ENCODE results near the gene NUDT3.
"Not testable (repeated sequence)": the region's sequence is repeated elsewhere in the genome, so short reads cannot be mapped to it uniquely, and the experiment has no call there.

NUDT3 gene

DNA sequence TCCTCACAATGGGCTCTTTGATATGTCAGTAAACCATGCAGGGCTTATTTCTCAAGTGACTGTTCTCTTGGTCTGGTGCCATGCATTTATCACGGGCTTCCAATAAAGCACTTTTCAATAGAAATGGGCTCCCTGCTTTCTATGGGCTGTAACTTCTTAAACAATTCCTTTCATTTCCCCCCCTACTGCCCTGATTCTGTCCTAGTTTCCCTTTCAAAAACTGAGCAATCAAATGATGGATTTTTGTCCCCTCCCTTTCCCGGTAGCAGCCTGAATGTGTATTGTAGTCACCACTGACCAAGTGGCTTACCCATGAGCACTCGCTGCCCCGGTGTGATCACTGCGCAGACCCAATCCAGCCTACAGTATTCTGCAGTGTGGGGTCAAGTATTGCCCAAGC, 19.5 kb upstream of the NUDT3 start:
- ATAC-seq = no peak
- TF ChIP-seq, protein P1, sequence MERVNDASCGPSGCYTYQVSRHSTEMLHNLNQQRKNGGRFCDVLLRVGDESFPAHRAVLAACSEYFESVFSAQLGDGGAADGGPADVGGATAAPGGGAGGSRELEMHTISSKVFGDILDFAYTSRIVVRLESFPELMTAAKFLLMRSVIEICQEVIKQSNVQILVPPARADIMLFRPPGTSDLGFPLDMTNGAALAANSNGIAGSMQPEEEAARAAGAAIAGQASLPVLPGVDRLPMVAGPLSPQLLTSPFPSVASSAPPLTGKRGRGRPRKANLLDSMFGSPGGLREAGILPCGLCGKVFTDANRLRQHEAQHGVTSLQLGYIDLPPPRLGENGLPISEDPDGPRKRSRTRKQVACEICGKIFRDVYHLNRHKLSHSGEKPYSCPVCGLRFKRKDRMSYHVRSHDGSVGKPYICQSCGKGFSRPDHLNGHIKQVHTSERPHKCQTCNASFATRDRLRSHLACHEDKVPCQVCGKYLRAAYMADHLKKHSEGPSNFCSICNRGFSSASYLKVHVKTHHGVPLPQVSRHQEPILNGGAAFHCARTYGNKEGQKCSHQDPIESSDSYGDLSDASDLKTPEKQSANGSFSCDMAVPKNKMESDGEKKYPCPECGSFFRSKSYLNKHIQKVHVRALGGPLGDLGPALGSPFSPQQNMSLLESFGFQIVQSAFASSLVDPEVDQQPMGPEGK (CRISPR knock-in tag; IDR thresholded peaks at IDR 0.05; ENCODE audit: borderline replicate concordance) = no peak

GRCh38 chr6:34407915-34408314, 15.4 kb upstream of the NUDT3 start:
- not testable (repeated sequence) for ATAC-seq

DNA sequence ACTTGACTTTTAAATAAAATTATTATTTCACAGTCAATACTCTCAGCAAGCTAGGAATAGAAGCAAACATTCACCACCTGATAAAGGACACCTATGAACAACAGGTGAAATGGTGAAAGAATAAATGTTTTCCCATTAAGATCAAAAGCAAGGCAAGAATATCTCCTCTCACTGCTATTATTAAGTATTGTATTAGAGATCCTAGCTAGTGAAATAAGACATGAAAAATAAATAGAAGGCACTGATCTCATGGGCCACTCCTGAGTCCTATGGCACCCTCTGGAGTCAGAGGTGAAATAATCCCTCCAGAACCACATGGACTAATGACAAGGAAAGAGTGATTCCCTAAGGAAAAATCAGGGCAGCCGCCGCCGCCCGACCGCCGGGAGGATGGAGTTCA, 4.0 kb upstream of the NUDT3 start:
- TF ChIP-seq ISL1 (CRISPR knock-in tag; IDR thresholded peaks at IDR 0.05) = no peak
- no peak for TF ChIP-seq ZNF565 (CRISPR knock-in tag; conservative IDR thresholded peaks at IDR 0.05; ENCODE audit: low read depth)
- TF ChIP-seq, protein P2, sequence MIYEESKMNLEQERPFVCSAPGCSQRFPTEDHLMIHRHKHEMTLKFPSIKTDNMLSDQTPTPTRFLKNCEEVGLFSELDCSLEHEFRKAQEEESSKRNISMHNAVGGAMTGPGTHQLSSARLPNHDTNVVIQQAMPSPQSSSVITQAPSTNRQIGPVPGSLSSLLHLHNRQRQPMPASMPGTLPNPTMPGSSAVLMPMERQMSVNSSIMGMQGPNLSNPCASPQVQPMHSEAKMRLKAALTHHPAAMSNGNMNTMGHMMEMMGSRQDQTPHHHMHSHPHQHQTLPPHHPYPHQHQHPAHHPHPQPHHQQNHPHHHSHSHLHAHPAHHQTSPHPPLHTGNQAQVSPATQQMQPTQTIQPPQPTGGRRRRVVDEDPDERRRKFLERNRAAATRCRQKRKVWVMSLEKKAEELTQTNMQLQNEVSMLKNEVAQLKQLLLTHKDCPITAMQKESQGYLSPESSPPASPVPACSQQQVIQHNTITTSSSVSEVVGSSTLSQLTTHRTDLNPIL (CRISPR knock-in tag; IDR thresholded peaks at IDR 0.05; ENCODE audit: low read depth) = no peak
- TF ChIP-seq, protein P1 (CRISPR knock-in tag; IDR thresholded peaks at IDR 0.05; ENCODE audit: borderline replicate concordance) = no peak
- TF ChIP-seq, protein P3, sequence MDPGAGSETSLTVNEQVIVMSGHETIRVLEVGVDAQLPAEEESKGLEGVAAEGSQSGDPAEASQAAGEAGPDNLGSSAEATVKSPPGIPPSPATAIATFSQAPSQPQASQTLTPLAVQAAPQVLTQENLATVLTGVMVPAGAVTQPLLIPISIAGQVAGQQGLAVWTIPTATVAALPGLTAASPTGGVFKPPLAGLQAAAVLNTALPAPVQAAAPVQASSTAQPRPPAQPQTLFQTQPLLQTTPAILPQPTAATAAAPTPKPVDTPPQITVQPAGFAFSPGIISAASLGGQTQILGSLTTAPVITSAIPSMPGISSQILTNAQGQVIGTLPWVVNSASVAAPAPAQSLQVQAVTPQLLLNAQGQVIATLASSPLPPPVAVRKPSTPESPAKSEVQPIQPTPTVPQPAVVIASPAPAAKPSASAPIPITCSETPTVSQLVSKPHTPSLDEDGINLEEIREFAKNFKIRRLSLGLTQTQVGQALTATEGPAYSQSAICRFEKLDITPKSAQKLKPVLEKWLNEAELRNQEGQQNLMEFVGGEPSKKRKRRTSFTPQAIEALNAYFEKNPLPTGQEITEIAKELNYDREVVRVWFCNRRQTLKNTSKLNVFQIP (CRISPR knock-in tag; IDR thresholded peaks at IDR 0.05; ENCODE audit: borderline replicate concordance, low read depth) = no peak
- TF ChIP-seq ARNTL (CRISPR knock-in tag; IDR thresholded peaks at IDR 0.05; ENCODE audit: borderline replicate concordance, low read depth) = no peak
- no peak for TF ChIP-seq ZFP30 (CRISPR knock-in tag; IDR thresholded peaks at IDR 0.05)
- no peak for TF ChIP-seq BACH2 (CRISPR knock-in tag; IDR thresholded peaks at IDR 0.05; ENCODE audit: borderline replicate concordance)
- TF ChIP-seq CSDC2 (CRISPR knock-in tag; IDR thresholded peaks at IDR 0.05) = no peak
- no peak for TF ChIP-seq ZC3H10 (CRISPR knock-in tag; IDR thresholded peaks at IDR 0.05)
- TF ChIP-seq CSRNP3 (CRISPR knock-in tag; IDR thresholded peaks at IDR 0.05) = no peak
- no peak for ATAC-seq

GRCh38 chr6:34393966-34394305, 1.5 kb upstream of the NUDT3 start:
- no peak for ATAC-seq
- TF ChIP-seq TCF4 (CRISPR knock-in tag; IDR thresholded peaks at IDR 0.05; ENCODE audit: borderline replicate concordance) (no peak), CSRNP3 (CRISPR knock-in tag; IDR thresholded peaks at IDR 0.05) (no peak), ZFP30 (CRISPR knock-in tag; IDR thresholded peaks at IDR 0.05) (no peak), ZNF8 (CRISPR knock-in tag; IDR thresholded peaks at IDR 0.05) (no peak)

- ATAC-seq = no peak
These were observed 909 bp upstream of the NUDT3 start for GRCh38 chr6:34393191-34393965.

More at GRCh38 chr6:34393191-34393965, 909 bp upstream of the NUDT3 start:
- TF ChIP-seq ZNF565 (CRISPR knock-in tag; conservative IDR thresholded peaks at IDR 0.05; ENCODE audit: low read depth) (no peak), TOX (CRISPR knock-in tag; IDR thresholded peaks at IDR 0.05; ENCODE audit: borderline replicate concordance) (no peak)

All from SK-N-SH treated with all-trans-retinoic acid at 6 μM for 48 hours (cell line).